ENCODE measurements around the gene LMCD1. TPM values are rescaled to one million over a fixed set of nuclear protein-coding genes. Genes with fewer than 3 reads are reported as not detected.

Gene LMCD1
- polyA plus RNA-seq, 1 of the 3 experiments (the other 2 are of a cell fraction), result 23.6 TPM

DNA sequence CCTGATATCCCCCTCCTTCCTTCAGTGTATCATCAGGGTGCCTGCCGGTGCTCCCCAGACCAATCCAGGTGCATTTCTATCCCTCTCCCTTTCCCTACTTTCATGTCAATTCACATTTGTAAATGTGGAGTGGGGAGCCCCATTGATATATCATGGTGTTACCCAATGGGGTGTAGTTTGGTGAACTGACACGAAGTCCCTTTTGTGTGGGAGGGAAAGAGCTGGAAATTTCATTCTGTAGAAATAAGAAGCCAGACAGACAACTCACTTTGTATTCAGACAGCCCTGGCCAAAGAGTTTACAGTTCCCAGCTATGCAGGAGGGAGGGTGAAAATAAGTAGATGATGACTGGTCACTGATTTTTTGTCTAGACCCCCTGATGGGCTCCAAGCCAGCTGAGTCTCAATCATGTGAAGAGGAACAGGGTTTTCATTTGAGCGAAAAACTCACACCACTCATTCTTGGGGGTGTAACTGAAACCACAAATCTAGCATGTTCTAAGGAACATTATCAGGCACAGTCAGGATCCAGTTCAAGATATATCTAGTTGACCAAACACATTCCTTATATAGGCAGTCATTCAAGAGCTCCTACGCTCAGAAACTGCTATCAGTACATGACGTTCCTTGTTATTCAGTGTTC lies 58.9 kb downstream of the LMCD1 start:
- Histone ChIP-seq H3K4me1 (ENCODE audit: control insufficient read depth in 1 of 2, insufficient read depth in 2 of 2, low read depth in 1 of 2, low read length in 1 of 2) (peaks cover 0 to 14% of the 10 kb centered on the region in 2 experiments; a peak in 2 of 4 replicates), H3K4me2 (no peak overlapping the region), H3K27ac (ENCODE audit: low read depth in 2 of 2, low read length in 1 of 2) (peak overlapping the region in 1 of 2 experiments; percentile 13; a peak in 1 of 4 replicates), H3K9ac (no peak overlapping the region), H3K9me2 (no peaks in the 10 kb centered on the region), H3F3A (replicated peaks; ENCODE audit: insufficient read depth) (no peaks in the 10 kb centered on the region), H3K27me3 (ENCODE audit: insufficient read depth) (no peaks in the 10 kb centered on the region), H3K79me2 (ENCODE audit: insufficient read depth) (no peaks in the 10 kb centered on the region), H4K20me1 (ENCODE audit: insufficient read depth) (no peaks in the 10 kb centered on the region), H3K36me3 (replicated peaks in 1 of 2; ENCODE audit: control insufficient read depth in 1 of 2, insufficient read depth in 2 of 2, low read length in 1 of 2) (peaks cover 0 to 34% of the 10 kb centered on the region in 2 experiments), H3K9me3 (no peaks in the 10 kb centered on the region), H2AFZ (ENCODE audit: low read depth) (no peak overlapping the region), H3K4me3 (ENCODE audit: low read depth in 2 of 2, low read length in 1 of 2) (no peak overlapping the region)
- POLR2A ChIA-PET, result interaction anchor here (1.0 kb wide), 1 partner anchor 59 kb away, joined by 3 read pairs; the partner anchor contains the start of gene LMCD1
- CTCF ChIA-PET, result no interaction called here
- DNase-seq, result no peak
- TF ChIP-seq YY1 (IDR thresholded peaks at IDR 0.05; ENCODE audit: low read depth) (no peak), FOXM1 (IDR thresholded peaks at IDR 0.05; ENCODE audit: low read depth) (no peak), USF2 (IDR thresholded peaks at IDR 0.05; ENCODE audit: borderline replicate concordance, low read depth, low read length) (no peak), SMC3 (IDR thresholded peaks at IDR 0.05; ENCODE audit: low read depth, low read length) (no peak), MAX (IDR thresholded peaks at IDR 0.05; ENCODE audit: low read depth) (no peak), GATA2 (CRISPR knock-in tag; IDR thresholded peaks at IDR 0.05) (no peak), CTCF (IDR thresholded peaks at IDR 0.05) (no peak), JUND (IDR thresholded peaks at IDR 0.05) (no peak), NRF1 (IDR thresholded peaks at IDR 0.05; ENCODE audit: low read depth, low read length) (no peak), GABPA (IDR thresholded peaks at IDR 0.05; ENCODE audit: low read depth) (no peak), ELF1 (IDR thresholded peaks at IDR 0.05) (no peak), POLR2AphosphoS5 (IDR thresholded peaks at IDR 0.05; ENCODE audit: low read depth, low read length) (no peak), RXRA (IDR thresholded peaks at IDR 0.05; ENCODE audit: borderline replicate concordance, low read depth) (no peak)
- TF ChIP-seq, protein P1, sequence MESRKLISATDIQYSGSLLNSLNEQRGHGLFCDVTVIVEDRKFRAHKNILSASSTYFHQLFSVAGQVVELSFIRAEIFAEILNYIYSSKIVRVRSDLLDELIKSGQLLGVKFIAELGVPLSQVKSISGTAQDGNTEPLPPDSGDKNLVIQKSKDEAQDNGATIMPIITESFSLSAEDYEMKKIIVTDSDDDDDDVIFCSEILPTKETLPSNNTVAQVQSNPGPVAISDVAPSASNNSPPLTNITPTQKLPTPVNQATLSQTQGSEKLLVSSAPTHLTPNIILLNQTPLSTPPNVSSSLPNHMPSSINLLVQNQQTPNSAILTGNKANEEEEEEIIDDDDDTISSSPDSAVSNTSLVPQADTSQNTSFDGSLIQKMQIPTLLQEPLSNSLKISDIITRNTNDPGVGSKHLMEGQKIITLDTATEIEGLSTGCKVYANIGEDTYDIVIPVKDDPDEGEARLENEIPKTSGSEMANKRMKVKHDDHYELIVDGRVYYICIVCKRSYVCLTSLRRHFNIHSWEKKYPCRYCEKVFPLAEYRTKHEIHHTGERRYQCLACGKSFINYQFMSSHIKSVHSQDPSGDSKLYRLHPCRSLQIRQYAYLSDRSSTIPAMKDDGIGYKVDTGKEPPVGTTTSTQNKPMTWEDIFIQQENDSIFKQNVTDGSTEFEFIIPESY (IDR thresholded peaks at IDR 0.05; ENCODE audit: borderline replicate concordance, low read depth), result no peak
- 64% methylated on average over 5 of the region's 5 CpGs for WGBS (ENCODE audit: low lambda C conversion rate)
